Neural crest cell (in vitro differentiated cells): Measurements from ENCODE around the gene EMX1. TPM values are rescaled to one million over a fixed set of nuclear protein-coding genes. Genes with fewer than 3 reads are reported as not detected.

Experiments used
- DNase-seq: peaks from one replicate; pipeline ENCODE4 v3.0.0; 2021; ENCODE audit warnings: low read depth, mixed read lengths, low spot score
- H3K27ac Mint-ChIP-seq: one replicate; pipeline ENCODE4 v1.8.0; 2021; ENCODE audit warnings: mild to moderate bottlenecking, mixed read lengths; ENCODE audit not compliant: unreplicated experiment
- H3K27me3 Mint-ChIP-seq: 2 replicates; pipeline ENCODE4 v1.8.0; 2021; ENCODE audit warnings: low read depth, mild to moderate bottlenecking, mixed read lengths
- H3K36me3 Mint-ChIP-seq: 2 replicates; pipeline ENCODE4 v1.8.0; 2021; ENCODE audit warnings: low read depth, mild to moderate bottlenecking, mixed read lengths
- H3K4me1 Mint-ChIP-seq: 2 replicates; pipeline ENCODE4 v1.8.0; 2021; ENCODE audit warnings: mixed read lengths
- H3K4me3 Mint-ChIP-seq: one replicate; pipeline ENCODE4 v1.8.0; 2021; ENCODE audit warnings: mild to moderate bottlenecking, mixed read lengths
- H3K9me3 Mint-ChIP-seq: 2 replicates; pipeline ENCODE4 v1.8.0; 2021; ENCODE audit warnings: mixed read lengths
- total RNA-seq: library from RNA; stranded (reverse); gene quantifications from 2 replicates; pipeline ENCODE4 v1.2.1, GENCODE V29; 2021
- TF ChIP-seq, protein P1 (sequence below): fragments of 200-600 bp; sonication (generic); conservative IDR thresholded peaks from 2 replicates; pipeline ENCODE4 v1.5.0; 2021; ENCODE audit warnings: antibody characterized with exemption, mild to moderate bottlenecking

EMX1 gene
- total RNA-seq, 1 donor from 2014 or later = not detected

- TF ChIP-seq, protein P1, sequence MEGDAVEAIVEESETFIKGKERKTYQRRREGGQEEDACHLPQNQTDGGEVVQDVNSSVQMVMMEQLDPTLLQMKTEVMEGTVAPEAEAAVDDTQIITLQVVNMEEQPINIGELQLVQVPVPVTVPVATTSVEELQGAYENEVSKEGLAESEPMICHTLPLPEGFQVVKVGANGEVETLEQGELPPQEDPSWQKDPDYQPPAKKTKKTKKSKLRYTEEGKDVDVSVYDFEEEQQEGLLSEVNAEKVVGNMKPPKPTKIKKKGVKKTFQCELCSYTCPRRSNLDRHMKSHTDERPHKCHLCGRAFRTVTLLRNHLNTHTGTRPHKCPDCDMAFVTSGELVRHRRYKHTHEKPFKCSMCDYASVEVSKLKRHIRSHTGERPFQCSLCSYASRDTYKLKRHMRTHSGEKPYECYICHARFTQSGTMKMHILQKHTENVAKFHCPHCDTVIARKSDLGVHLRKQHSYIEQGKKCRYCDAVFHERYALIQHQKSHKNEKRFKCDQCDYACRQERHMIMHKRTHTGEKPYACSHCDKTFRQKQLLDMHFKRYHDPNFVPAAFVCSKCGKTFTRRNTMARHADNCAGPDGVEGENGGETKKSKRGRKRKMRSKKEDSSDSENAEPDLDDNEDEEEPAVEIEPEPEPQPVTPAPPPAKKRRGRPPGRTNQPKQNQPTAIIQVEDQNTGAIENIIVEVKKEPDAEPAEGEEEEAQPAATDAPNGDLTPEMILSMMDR = no peak
- Mint-ChIP-seq H3K9me3 (no peaks in the 10 kb centered on the region), H3K27ac (no peak overlapping the region), H3K36me3 (peaks cover 10% of the 10 kb centered on the region), H3K27me3 (peaks cover 47% of the 10 kb centered on the region), H3K4me1 (peaks cover 18% of the 10 kb centered on the region), H3K4me3 (no peak overlapping the region)
- no peak for DNase-seq
Observed at GRCh38 chr2:72956050-72956395, 38.7 kb downstream of the EMX1 start.

DNA sequence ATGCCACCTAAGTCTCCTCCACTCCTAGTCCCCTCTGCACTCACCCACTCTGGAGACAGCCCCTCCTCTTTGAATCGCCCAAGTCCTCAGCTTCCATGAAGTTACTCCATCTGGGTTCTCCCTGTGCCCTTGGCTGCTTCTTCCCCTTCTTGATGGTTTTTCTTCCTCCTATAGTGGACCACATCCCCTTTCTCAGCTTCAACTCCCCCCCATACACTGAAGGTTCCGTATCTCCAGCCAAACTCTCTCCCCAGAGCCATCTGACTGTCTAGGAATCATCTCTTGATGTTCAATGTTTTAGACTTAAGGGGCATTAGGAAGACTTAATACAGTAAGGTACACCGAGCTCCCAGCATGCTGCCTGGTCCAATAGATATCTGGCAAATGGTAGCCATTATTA, 39.6 kb downstream of the EMX1 start:
- DNase-seq = no peak
- Mint-ChIP-seq H3K9me3 (no peaks in the 10 kb centered on the region), H3K27ac (no peak overlapping the region), H3K27me3 (peaks cover 49% of the 10 kb centered on the region), H3K4me3 (no peak overlapping the region), H3K4me1 (peaks cover 18% of the 10 kb centered on the region), H3K36me3 (peaks cover 10% of the 10 kb centered on the region)
- TF ChIP-seq, protein P1 = no peak

GRCh38 chr2:72958542-72959385, 41.4 kb downstream of the EMX1 start:
- Mint-ChIP-seq H3K27ac (peak overlapping the region; percentile 58), H3K36me3 (peaks cover 10% of the 10 kb centered on the region), H3K4me1 (peaks cover 18% of the 10 kb centered on the region), H3K9me3 (no peaks in the 10 kb centered on the region), H3K4me3 (no peak overlapping the region), H3K27me3 (peaks cover 38% of the 10 kb centered on the region)
- TF ChIP-seq, protein P1 = no peak
- no peak for DNase-seq

DNA sequence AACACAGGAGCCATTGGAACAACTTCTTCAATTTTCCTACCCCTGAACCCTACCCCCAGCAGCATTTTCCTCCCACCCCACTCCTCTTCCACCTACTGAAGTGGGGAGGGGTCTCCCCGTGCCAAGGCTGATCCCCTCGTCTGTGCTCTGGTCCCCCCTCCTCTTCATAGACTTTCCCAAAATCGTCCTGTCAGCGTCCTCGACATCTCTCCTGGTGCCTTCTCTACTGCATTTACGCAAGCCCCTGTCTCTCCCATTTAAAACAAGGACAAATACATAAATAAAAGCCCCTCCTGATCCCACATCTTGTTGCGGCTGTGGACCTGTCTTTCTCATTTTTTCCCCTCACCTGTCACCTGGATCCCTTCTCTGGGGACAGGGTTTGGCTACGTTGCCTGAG, 42.2 kb downstream of the EMX1 start:
- Mint-ChIP-seq H3K36me3 (peaks cover 10% of the 10 kb centered on the region), H3K4me3 (no peak overlapping the region), H3K4me1 (peaks cover 17% of the 10 kb centered on the region), H3K27me3 (peaks cover 34% of the 10 kb centered on the region), H3K9me3 (no peaks in the 10 kb centered on the region), H3K27ac (peak overlapping the region; percentile 58)
- TF ChIP-seq, protein P1 = no peak
- no peak for DNase-seq

DNA sequence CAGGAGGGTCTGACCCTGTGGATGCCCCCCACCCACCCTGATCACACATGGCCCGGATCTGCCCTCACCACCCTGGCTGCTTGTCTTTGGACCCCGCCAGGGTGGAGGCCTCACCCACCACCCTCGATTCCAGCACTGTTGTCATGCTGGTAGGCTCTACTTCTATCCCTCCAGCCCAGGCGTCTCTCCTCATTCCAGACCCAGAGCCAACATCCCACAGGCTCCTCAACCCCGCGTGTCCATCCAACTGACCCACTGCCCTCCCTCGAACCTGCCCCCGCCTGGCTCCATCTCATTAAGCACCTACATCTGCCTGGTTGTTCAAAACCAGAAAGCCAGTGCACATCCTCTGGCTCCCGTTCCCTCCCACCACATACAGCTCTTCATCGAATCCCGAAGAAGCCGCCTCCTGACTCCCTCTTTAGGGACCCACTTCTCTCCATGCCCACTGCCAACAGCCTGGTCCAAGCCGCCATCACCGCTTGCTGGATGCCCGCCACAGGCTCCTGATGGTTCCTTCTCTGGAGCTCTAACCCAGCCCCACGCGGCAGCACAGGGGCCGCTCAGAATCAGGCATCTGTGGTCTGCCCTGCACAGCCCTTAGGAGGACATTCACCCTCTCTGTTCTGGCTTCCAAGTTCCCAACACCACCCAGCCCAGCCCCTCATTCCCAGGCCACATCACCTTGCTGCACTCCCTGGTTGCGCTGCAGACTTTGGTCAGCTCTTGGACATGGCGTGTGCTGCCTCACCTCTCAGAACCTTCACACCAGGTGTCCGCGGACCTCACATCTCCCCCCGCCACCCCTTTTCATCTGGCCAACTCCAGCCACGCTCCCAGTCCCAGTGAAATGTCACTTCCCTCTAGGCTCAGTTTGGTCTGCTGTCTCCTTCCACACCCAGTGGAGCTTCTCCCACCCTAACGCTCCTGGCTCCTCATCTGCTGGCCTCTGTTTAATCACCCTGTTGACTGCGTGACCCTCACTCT, 43.0 kb downstream of the EMX1 start:
- peaks cover 10% of the 10 kb centered on the region for H3K4me1 Mint-ChIP-seq
- no peaks in the 10 kb centered on the region for H3K9me3 Mint-ChIP-seq
- TF ChIP-seq, protein P1 = no peak
- H3K27me3 Mint-ChIP-seq = peaks cover 29% of the 10 kb centered on the region
- no peak for DNase-seq
- peaks cover 7% of the 10 kb centered on the region for H3K36me3 Mint-ChIP-seq
- H3K4me3 Mint-ChIP-seq = no peak overlapping the region
- peak overlapping the region; percentile 47 for H3K27ac Mint-ChIP-seq
